HG03139 (cell line): ENCODE measurements around the gene LCN9.
"Not testable (repeated sequence)": the region's sequence is repeated elsewhere in the genome, so short reads cannot be mapped to it uniquely, and the experiment has no call there.

Source experiments
- ATAC-seq: cut with Tn5 transposase; IDR thresholded peaks from one replicate; pipeline ENCODE4 v1.9.1; 2021; ENCODE audit not compliant: unreplicated experiment

LCN9 gene, protein sequence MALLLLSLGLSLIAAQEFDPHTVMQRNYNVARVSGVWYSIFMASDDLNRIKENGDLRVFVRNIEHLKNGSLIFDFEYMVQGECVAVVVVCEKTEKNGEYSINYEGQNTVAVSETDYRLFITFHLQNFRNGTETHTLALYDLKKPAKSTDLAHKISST

DNA sequence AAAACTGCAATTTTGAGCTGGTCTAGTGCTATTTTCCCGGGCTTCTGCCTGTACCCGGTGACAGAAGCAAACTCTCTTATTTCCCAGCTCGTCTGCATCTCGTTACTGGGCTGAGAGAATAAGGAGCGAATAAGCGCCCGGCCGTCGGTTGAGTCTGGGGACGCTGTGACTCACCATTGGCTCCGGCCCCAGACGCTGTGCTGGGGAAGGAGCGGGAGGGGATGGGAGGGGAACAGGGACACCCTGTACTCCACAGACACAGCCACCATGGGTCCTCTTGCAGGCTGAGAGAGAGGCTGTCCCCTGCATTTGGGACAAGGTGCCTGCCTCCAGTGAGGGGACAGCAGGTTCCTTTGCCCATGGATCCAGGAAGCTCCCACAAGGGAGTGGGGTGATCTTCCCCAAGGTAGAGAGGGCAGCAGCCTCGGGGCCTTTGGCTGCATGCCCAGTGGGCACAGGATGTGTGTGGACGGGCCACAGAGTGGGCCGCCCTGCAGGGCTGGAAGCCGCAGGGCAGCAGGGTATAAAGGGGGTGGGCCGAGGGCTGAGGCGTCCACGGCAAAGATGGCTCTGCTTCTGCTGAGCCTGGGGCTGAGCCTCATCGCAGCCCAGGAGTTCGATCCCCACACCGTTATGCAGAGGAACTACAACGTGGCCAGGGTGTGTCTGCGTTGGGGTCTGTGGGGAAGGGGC is at the start of gene LCN9:
LCN9 (plus strand) TSS at position 552 of the 693 bp plus-strand sequence; CDS start at position 565, 13 bp downstream.
- ATAC-seq, result no peak

DNA sequence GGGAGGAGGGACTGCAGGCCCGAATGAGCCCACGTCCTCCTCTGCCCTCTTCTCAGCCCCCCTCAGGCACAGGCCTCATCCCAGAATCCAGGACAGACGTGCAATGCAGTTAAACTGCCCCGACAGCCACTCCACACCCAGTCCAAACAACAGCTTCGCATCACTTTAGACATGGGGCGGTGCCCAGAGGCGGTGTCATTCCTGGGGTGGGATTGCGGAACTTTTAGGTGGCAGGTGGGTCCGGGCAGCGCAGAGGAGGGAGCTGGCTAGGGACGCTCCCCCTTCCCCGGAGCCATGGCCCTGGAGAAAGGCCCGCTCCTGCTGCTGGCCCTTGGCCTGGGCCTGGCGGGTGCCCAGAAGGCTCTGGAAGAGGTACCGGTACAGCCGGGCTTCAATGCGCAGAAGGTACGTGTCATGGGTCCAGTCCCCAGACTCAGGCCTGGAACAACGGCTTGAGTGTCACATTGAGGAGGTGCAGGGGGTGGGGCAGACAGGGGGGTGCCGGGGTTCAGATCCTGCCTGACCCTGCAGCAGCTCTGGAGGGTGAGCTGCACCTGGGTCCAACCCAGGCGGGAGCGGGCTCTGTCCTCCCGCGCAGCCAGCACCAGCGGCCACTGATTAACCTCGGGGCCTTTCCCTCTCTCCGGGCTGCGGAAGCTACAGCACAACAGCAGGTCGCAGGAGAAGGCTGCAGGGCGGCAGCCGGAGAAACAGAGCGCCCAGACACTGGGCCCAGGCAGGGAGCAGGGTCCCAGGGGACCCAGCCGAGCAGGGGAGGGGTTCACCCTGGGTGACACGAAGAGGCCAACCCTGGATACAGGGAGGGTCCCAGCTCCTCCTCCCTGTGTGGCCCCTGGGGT is 48.9 kb upstream of the LCN9 start:
- ATAC-seq, result no peak

DNA sequence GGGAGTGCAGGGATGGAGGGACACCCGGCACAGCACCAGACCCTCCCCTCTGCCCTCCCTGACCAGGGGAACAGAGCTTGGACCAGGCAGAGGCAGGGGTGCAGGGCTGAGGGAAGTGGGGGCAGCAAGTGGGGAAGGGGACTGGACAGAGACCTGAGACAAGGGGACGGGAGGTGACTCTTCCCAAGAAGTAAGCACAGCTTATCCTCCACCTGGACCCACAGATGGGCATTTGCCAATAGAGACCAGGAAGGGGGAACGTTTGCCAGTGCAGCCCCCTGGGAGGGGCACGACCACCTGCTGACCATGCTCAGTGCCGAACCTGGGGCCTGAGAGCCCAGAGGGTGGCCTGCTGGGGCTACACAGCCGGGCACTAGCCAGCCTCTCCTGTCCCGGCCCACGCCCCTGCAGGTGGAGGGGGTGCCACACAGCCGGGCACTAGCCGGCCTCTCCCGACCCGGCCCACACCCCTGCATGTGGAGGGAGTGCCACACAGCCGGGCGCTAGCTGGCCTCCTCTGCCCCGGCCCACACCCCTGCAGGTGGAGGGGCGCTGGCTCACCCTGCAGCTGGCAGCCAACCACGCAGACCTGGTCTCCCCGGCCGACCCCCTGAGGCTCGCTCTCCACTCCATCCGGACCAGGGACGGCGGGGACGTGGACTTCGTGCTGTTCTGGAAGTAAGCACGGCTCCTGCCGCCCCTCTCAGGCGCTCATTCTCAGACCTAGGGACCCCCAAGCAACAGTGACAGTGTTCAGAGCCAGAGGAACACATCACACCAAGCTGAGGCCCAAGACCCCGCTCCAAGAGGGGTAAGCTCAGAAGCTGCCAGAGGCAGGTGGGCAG is 48.1 kb upstream of the LCN9 start:
- no peak for ATAC-seq

DNA sequence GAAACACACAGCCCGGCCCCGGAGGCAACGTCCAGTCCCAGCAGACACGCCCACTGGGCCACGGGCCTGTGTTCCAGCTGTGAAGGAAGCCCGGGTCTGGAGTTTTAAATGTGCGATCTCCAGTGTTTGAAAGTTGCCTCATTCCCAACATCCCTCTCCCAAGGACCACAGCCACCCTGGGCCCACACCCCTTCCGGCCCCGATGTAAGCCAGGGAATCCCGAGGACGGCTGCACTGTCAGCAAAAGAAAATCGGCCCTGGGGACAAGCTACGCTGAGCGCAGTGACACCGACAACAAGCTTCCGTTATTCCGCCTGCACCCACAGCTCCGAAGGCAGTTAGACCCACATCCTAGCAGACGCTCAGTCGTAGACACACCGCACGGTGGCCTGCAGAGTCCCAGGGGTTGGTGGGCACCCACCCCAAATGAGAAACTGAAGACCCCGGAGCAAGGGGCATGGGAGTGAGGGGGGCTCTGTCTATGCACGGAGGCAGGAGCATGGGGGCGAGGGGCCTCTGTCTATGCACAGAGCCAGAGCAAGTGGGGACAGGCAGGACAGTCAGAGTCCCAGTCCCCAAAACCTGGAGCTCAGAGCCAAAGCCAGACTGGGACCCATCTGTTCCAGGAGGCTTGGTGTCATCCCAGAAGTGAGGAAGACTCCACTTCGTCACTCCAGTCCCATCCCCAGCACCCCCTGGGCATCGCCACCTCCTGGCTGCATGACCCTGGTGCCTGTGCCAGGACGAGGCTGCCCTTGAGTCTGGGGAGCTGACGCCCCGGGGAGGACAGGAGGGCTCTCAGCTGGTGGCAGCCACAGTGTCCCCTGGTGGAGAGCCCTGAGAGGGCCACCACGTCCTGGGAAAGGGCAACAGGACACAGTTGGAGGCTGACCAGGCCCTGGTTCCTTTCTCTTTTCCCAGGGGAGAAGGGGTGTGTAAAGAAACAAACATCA is 47.2 kb upstream of the LCN9 start:
- no peak for ATAC-seq

DNA sequence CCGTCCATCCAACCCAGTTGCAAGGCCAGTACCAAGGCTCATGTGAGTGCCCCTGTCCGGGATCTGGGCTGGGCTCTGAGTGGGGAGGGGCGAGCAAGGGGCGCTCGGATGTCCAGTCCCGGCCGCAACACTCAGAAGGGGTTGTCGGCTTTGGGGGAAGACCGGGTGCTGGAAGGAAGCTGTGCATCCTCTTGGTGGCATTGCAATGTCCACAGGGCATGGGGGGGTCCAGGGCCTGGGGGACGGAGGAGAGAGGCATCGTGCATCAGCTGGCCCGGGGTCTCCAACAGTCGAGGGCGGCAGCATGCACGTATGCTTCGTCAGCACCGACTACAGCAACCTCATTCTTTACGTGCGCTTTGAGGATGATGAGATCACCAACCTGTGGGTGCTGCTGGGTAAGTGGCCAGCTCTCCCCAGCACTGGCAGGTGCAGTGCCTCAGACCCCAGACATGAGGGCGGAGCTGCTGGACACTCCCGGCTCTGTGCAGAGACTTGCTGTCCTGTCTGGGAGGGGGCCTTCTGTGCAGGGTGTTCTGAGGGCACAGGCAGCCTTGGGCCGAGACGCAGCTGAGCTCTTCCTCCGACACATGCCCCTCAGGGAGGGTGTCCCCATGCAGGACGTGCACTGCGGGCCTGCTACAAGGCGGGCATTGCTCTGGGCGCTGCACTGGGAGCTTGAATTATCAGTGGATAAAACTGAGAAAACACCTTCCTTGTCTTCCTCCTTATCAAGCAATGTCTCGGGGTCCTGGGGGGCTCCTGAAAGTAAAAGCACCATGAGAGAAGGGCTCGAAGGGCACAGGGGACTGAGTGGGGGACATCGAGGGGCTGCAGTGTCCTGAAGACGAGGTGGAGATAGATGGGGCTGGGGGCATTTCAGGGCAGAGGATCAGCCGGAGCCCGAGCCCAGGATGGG is 46.2 kb upstream of the LCN9 start:
- no peak for ATAC-seq

DNA sequence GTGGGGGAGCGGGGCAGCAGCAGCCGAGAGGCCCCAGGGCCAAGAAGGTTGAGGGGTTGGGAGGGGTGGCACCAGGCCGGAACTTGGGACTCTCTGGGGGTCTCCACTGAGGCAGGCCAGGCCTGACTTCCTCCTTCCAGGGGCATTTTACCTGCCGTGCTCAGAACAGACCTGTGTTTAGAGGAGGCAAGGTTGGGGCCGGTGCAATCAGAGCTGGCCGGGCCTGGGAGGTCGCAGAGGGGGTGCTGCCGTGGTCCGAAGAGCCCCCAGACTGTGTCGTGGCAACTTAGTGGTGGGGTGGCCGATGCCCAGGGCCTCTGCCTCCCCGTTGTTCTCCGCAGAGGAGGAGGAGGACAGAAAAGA is 45.6 kb upstream of the LCN9 start:
- no peak for ATAC-seq

DNA sequence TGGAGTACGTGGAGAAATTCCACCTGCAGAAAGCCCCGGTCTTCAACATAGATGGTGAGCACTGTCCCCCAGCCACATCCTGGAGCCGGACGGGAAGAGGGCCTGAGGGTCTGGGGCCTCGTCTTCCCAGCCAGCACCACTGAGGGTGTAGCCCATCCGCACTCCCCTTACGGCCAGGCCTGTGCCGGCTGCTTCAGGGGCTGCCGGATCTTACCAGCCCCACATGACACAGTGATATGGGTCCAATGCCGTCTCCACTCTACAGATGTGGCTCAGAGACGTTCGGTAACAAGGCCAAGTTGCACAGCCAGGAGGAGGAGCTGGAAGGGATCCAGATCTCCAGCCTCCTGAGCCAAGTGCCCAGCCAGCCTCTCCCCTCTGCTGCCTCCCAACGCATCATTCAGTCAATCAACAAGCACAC is 45.1 kb upstream of the LCN9 start:
- no peak for ATAC-seq

DNA sequence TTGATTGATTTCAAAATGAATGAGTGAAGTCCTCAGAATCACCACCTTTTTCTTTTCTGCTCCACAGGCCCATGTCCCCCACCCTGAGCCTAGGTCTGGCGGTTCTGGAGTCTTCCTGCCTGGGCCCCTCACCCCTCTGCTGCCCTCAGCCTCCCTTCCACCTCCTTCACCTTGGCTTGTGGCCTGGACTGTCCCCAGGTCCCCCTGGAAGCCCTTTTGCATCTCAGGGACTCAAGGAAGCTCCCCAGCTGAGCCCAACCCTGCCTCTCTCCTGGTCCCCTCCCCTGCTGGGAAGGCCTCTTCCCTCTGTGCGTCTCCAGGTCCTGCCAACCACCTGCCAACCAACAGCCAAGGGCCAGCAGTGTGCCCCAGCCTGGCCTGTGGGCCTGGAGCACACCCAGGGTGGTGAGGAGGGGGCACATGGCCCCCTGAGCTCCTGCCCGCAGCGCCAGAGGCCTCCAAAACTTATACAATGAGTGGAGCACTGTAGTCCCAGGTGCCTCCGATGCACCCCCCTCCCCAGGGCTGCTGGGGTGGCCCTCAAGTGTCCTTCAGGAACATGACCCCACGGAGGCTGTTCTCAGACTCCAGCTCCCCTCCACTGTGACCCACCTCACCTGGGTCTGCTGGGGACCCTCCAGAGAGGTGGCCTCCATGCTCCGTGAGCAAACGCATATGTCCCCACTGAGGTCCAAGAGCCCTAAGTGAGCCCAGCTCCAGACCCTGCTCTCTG is 44.1 kb upstream of the LCN9 start:
- no peak for ATAC-seq

DNA sequence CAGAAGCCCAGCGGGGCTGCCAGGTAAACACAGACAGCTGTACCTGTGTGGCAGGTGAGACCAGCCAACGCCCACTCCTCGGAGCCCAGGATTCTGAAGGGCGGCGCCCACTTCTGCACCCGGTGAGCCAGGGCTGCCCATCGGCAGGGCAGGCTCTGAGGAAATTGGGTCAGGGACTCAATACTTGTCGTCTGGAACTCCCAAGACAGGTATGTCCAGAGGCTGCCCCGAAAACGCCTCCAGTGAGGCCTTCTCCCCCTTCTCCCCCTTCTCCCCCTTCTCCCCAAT is 43.6 kb upstream of the LCN9 start:
- ATAC-seq, result no peak

DNA sequence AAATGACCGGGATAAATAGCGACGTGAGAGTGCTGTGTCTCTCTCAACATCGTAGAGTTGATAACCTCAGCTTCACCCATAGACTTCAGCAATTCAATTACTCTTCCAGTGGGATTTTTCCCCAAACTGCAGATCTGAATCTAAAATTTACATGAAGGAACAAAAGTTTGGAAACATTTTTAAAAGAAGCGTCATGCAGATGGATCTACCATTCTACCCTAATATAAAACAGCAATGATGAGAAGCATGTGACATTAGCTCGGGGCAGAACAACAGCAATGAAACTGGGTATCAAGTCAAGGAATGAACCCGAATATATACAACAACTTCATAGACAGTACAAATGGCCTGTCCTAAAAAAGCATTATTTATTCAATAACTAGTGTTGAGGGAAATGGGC is 42.6 kb upstream of the LCN9 start:
- ATAC-seq, result no peak

DNA sequence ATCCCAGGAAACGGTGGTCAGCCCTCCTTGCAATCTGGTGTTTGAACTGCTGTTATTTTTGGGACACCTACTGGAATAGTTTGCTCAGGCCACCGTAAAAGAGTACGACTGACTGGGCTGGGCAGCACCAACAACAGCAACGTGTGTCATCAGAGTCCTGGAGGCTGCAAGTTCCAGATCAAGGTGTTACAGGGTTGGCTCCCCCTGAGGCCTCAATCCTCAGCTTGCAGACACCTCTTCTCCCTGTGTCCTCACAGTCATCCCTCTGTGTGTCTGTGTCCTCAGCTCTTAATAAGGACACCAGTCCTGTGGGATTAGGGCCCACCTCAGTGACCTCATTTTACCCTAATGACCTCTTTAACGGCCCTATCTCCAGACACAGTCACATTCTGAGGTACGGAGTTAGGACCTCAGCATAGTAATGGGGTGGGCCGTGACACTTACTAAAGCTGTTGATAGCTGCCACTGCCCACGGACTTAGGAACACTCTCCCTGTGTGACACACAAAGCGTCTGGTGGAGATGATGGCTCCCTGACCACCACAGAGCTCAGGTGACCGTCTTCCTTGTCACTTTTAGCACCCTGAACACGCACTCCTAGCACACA is 40.6 kb upstream of the LCN9 start:
- no peak for ATAC-seq

DNA sequence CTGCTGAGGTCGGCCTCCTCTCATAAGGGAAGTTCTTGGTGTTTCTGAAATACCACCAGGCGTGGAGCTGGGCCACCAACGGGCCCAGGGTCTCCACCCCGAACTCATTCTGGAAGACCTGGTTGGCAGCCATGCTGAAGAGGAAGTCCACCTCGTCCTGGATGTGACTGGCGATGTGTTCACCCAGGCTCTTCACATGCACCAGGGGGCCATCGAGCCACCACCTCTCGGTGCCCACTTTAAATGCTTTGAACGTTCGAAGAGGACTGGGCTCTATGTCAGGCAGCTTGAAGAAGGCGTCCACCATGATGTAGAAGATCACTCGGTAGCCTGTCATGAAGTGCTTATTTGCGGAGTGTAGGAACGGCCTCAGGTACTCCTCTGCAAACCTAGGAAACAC is 38.8 kb upstream of the LCN9 start:
- no peak for ATAC-seq

DNA sequence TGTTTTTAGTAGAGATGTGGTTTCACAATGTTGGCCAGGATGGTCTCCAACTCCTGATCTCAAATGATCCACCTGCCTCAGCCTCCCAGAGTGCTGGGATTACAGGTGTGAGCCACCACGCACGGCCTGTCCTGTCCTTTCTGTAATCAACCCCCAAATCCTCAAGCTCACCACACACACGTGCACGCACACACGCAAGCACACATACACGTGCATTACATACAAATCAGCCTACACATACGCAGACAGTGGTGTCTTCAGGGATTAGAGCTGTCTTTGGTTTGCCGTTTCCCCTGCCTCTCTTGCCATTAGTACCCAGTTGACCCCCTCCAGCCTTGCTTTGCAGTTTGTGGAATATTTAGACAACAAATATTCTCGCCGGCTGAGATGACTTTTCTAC is 30.3 kb upstream of the LCN9 start:
- ATAC-seq, result no peak

DNA sequence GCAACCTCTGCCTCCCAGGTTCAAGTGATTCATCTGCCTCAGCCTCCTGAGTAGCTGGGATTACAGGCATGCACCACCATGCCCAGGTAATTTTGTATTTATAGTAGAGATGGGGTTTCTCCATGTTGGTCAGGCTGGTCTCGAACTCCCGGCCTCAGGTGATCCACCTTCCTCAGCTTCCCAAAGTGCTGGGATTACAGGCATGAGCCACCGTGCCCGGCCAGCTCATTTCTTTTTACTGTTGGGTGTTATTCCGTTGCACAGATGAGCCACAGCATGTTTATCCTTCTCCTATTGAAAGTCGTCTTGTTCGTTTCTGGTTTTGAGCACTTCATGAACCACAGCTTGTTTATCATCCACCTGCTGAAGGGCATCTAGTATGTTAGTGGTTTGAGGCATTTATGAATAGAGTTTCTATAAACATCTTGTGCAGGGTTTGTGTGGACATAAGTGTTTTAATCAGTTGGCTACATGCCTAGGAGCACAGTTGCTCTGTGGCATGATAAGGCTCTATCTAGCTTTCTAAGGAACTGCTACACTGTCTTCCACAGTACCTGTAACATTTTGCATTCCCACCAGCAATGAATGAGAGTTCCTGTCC is 26.1 kb upstream of the LCN9 start:
- ATAC-seq, result not testable (repeated sequence)

DNA sequence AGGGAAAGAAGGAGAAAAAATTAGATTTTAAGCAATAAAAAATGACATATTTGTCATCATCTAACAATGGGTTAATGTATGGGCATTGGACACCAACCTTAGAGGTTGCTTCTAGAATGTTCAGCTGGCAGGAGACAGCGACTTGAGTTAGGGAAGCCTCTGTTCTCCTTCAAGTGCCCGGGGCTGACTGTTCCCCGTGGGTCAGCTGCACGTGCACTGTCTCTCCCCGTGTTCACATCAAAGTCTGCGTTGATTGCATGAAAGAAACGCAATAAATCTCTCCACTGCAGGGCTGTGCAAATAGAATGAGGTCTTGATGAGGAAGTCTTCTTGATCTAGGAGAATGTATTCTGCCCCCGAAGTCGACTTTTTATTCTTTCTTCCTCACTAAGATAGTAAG is 23.9 kb upstream of the LCN9 start, which contains the start of gene GLT6D1:
GLT6D1 (minus strand) TSS at position 345 of the 400 bp plus-strand sequence. CDS start 353 bp downstream, outside the sequence.
- no peak for ATAC-seq

DNA sequence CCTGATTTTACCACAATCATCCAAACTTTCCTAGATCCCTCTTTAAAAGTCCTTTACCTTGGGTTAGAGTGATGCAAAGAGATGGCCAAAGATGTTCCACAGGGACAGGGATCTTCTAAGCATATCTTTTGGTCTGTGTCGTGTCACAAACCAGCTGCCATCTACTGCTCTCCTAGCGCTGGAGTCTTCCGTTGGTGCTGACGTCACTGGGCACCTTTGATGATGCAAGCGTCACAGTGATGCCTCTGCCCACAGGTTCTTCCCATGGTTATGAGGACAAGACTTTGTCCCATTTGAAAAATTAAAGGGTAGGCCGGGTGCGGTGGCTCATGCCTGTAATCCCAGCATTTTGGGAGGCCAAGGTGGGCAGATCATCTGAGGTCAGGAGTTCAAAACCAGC is 22.1 kb upstream of the LCN9 start:
- no peak for ATAC-seq

DNA sequence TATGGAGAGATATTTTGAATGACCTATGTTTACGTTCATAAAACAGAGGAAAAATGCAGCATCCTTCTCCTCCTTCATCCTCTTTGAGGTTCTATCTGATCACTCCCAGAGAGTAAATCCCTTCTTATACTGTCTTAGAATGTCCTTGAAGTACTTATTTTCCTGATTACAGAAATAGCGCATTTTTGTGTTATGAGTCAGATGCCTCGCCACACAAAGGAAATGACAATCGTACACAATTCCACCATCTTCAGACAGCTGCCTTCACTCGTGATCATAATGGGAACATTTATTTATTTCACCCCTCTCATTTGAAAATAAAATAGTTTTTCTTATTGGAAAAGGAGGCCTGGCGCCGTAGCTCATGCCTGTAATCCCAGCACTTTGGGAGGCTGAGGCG is 21.4 kb upstream of the LCN9 start:
- no peak for ATAC-seq
